Measurements from ENCODE around the gene NACA2.
"Not testable (repeated sequence)": the region's sequence is repeated elsewhere in the genome, so short reads cannot be mapped to it uniquely, and the experiment has no call there.

The NACA2 gene

GRCh38 chr17:61575352-61575975 is 15.6 kb downstream of the NACA2 start:
- no peak for DNase-seq

GRCh38 chr17:61574542-61575351 is 16.3 kb downstream of the NACA2 start:
- no peak for DNase-seq

DNA sequence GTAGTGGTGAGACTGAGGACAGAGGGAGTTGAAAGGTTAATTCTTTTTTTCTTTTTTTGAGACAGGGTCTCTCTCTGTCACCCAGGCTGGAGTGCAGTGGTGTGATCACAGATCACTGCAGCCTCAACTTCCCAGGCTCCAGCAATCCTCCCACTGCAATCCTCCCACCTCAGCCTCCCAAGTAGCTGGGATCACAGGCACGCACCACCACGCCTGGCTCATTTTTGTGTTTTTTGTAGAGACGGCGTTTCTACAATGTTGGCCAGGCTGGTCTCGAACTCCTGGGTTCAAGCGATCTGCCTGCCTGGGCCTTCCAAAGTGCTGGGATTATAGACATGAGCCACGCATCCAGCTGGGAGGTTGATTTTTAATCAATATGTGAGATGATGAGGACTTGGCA is 18.5 kb downstream of the NACA2 start:
- DNase-seq: not testable (repeated sequence)

DNA sequence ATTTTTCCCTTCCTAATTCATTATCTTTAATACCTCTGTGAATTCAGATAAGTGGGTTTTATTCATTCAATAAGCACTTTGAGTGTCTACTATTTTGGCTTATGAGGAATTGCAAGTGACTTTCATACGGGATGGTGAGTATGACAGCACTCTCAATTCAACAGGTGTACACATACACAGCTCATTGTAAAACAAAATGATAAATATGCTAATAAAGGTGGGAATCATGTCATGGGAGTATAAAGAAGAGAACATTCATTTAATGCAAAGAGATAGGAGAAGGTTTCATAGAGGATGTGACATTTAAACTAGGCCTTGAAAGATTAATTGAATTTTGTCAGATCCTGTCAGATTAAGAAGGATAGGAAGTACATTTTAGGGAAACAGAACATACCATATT is 19.4 kb downstream of the NACA2 start:
- no peak for DNase-seq

DNA sequence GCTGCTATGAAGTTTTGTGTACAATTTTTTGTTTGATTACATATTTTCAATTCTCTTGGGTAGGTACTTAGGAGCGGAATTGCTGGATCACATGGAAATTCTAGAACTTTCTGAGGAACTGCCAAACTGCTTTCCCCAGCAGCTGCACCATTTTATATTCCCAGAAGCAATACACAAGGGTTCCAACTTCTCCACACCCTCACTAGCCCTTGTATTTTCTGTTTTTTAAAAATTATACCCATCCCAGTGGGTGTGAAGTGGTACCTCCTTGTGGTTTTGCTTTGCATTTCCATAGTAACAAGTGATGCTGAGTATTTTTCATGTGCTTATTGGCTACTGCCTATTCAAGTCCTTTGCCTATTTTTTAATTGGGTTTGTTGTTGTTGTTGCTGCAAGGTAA is 20.9 kb downstream of the NACA2 start:
- DNase-seq: no peak

DNA sequence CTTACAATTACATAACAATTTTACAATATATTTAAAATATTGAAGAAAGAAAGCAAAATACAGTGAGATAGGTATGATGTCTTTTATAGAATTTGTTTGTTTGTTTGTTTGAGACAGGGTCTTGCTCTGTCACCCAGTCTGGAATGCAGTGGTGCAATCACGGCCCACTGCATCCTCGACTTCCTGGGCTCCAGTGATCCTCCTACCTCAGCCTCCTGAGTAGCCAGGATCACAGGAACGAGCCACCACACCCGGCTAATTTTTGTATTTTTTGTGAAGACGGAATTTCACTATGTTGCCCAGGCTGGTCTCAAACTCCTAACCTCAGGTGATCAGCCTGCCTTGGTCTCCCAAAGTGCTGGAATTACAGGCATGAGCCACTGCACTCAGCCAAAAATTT is 21.5 kb downstream of the NACA2 start:
- not testable (repeated sequence) for DNase-seq

DNA sequence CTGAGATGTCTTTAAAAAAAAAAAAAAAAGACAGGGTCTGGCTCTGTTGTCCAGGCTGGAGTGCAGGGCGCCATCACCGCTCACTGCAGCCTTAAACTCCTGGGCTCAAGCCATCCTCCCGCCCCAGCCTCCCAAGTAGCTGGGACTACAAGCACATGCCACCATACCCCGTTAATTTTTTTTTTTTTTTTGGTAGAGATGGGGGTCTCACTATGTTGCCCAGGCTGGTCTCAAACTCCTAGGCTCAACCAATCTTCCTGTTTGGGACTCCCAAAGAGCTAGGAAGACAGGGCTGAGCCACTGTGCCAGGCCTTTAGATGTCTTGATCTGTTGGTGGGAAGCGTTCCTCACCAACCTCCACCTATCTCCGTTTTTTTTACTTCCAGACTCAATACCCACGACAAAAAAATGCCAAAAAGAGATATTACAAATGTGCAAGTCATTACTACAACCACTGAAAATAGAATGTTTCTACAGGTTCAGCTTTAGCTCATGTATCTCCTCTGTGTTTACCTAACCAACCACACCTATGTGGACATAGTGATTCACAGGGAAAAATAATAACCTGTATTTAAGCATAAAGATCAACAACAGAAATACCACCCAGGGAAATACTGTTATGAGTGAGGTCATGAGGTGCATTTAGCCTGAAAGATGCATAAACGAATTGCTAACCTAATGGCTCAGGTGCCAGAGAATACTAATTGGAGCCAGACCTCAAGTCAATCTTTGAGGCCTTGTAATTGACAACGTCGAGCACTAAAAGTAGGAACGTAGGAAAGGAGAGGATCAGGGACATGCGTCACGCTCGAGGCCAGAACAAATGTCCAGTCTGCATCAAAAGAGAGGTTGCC is 22.6 kb downstream of the NACA2 start:
- DNase-seq: no peak

- no peak for DNase-seq
Measured at GRCh38 chr17:61567045-61567802, 23.8 kb downstream of the NACA2 start.

- not testable (repeated sequence) for DNase-seq
Measured at GRCh38 chr17:61566448-61566847, 24.6 kb downstream of the NACA2 start.

- DNase-seq: not testable (repeated sequence)
Measured at GRCh38 chr17:61565850-61566249, 25.2 kb downstream of the NACA2 start.

DNA sequence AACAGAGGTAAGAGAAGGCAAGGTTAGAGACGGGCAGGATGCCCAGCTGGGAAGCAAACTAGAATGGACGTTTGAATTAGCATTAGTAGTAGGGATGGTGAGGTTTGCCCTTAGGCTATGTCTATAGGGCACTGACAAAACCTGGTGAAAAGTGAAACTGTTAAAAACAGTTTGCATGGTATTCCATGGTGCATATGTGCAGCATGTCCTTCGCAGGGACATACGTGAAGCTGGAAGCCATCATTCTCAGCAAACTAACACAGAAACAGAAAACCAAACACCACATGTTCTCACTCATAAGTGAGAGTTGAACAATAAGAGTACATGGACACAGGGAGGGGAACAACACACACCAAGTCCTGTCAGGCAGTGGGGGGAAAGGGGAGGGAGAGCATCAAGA is 25.8 kb downstream of the NACA2 start:
- no peak for DNase-seq

- no peak for DNase-seq
Measured at GRCh38 chr17:61562287-61562686, 28.7 kb downstream of the NACA2 start.

DNA sequence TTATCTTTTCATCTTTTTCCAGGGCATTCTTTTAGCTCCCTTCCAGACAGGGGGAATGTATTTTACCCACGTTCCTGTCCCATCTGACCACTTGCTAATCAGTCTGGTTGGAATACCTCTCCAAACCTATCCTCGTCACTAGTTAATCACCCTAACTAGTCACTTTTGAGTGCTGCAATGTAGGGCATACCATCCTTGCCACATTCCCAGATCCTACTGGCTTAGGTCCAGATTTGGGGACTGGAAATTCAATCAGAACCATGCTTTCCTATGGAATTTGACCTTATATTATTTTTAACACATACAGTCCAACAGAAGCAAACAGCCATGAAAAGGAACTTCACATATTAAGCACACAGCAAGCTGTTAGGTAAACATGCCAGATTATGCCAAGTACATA is 29.7 kb downstream of the NACA2 start:
- no peak for DNase-seq

GRCh38 chr17:61560071-61560470 is 30.9 kb downstream of the NACA2 start:
- DNase-seq: no peak

GRCh38 chr17:61556224-61557188 is 34.5 kb downstream of the NACA2 start:
- DNase-seq: no peak

DNA sequence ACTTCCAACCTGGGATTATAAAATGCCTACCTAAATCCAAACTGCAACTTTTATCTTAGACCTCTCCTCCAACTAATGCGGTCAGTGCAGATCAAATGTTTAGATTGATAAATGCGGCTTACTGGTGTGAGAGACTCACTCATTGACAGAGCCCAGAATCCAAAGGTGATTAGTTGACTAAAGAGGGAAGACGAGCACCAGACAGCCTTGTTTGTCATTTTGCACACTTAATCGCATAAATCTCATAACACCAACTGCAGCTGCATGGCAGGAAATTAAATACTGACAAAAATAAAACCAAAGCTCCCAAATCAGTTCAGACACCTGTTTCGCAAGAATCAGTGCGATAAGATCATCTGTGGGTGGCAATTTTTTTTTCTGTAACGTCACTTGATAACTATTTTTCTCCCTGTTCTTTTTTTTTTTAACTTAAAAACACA is 35.9 kb downstream of the NACA2 start:
- DNase-seq: no peak

DNA sequence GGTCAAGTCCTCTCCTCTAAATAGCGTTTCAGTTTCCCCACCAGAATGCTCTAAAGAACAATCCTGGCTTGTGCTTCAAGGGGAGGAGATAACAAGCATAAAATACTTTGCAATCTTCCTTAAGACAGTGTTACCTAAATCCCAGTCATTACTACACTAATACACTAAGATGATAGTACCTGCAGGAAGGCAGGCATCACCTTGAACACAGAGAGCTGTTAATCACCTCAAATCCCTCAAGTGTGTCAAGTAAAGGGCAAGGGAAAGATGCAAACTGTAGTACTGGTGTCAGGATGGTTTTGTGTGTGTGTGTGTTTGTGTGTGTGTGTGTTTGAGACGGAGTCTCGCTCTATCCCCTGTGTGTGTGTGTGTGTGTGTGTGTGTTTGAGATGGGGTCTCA is 36.8 kb downstream of the NACA2 start:
- no peak for DNase-seq

- DNase-seq: not testable (repeated sequence)
Measured at GRCh38 chr17:61552560-61552959, 38.5 kb downstream of the NACA2 start.

DNA sequence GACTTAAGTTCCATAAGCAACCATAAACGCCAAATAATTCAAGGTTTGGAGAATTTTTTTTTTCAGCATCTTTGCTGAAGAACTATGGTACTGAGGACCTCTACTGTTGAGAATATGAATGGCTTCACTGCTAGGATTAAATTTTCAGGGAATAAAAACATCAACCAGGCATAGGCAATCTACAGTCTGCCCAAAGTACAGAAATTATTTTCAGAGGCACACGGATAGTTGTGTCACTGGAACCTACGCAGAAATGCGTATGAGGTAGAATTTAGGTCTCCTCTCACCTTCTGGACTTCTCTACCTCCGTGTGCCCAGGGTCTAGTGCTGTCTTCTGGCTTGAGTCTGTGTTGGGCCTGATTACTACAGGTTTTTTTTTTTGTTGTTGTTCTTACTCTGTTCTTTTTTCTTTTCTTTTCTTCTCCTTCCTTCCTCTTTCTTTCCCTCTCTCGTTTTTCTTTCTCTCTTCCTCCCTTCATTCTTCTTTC is 39.7 kb downstream of the NACA2 start:
- no peak for DNase-seq

GRCh38 chr17:61547113-61547512 is 43.9 kb downstream of the NACA2 start:
- DNase-seq: no peak

GRCh38 chr17:61545335-61545938 is 45.6 kb downstream of the NACA2 start:
- no peak for DNase-seq
